IPS-18c (cell line): ENCODE data around the gene A1BG.
A peak's percentile ranks its signal among the peaks of the same experiment; 100 is the strongest.
"Not testable (repeated sequence)": the region's sequence is repeated elsewhere in the genome, so short reads cannot be mapped to it uniquely, and the experiment has no call there.

Source experiments
- H3K4me3 ChIP-seq: 2 replicates; pipeline ENCODE4 v1.7.0; 2013; ENCODE audit warnings: low read depth, mild to moderate bottlenecking, low read length, moderate library complexity; ENCODE audit not compliant: insufficient read depth
- H3K9me3 ChIP-seq: one replicate; pipeline ENCODE4 v1.6.1; 2013; ENCODE audit warnings: mild to moderate bottlenecking, low read length, moderate library complexity; ENCODE audit not compliant: control insufficient read depth, insufficient read depth

Gene A1BG

DNA sequence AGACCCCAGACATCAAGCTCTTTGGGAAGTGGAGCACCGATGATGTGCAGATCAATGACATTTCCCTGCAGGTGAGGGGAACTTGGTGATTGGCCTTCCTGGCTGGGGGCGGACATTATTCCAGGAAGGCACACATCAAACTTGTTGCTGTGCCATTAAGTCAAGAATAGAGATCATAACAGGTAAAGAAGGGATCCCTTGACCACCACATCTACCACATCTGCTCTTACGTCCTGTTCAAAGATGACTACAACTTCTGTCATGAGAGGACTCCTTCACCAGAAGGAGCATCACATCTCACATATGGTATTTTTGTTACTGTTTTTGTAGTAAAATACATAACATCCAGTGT, 34.9 kb upstream of the A1BG start:
- H3K4me3 ChIP-seq = peak overlapping the region; percentile 52
- H3K9me3 ChIP-seq = no peaks in the 10 kb centered on the region

DNA sequence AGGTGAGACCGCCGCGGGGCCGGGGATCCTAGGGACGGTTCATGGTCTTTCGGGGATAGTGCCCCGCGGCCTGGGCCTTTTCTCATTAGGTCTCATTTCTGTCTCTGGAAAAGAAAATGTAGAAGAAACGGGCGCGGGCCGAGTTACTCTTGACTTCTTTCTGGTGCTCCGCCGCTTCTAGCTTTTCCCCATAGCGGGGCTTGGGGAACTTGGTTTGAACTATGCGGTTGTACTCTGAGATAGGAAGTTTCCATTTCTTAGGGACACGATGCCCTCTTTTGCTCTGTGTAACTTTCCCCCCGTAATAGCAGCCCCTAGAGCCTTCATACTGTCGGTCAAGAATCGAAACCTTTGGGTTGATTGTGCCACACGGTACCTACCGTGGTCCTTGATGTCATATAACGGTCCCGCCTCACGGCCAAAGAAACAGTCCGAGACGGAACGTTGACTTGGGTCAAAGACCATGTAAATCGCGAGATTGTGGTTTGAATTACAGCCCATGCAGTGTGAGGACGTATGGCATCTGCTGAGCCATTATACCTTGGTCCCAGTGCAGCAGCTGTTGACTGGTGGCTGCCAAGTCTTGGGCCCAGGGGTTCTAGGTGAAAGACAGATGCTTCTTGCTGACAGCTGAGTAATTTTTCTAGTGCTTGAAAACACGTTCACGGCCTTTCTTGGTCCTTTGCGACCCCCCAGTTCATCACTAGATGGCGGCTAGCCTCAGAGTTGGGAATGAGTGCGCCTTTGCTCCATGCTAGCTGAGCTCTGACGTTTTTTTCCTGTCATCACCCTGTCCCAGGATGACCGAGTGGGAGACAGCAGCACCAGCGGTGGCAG, 34.3 kb upstream of the A1BG start:
- Histone ChIP-seq H3K9me3 (no peaks in the 10 kb centered on the region), H3K4me3 (peak overlapping the region; percentile 52)

DNA sequence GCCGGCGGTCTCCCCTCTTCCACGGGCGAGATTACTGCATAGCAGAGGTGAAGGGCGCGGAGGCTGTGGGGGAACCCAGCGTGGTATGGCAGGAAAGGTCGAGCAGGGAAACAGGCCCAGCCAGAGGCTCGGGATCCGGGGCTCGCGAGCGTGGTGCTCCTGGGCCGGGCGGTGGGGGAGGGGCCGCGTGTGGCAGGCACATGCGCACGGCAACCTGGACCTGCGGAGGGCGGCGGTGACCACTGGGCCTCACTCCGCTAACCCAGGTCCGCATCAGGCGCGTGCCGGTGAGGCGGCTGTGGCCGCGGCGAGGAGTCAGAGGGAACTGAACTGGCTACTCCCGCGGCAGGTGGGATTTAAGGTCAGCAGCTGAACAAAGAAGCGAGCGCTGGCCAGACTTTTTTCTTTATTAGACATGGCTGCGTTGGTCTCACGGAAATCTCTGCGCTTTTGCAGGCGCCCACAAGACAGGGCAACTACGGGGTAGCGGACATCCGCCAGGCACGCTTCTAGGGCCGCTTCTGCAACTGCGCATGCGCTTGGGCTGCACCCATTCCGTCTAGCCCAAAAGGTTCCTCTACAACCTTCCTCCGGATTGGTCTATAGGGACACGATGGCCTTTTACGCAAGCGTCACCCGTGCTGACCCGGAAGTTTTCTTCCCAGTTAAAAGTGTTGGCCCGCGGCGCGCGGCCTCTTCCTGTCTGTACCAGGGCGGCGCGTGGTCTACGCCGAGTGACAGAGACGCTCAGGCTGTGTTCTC, 33.5 kb upstream of the A1BG start, which contains the start of gene RPS5:
RPS5 (plus strand) TSS at position 694 of the 762 bp plus-strand sequence. CDS start 869 bp downstream, outside the sequence.
- Histone ChIP-seq H3K4me3 (peak within 1 kb of the TSS; percentile 85), H3K9me3 (no peaks in the 10 kb centered on the region)

DNA sequence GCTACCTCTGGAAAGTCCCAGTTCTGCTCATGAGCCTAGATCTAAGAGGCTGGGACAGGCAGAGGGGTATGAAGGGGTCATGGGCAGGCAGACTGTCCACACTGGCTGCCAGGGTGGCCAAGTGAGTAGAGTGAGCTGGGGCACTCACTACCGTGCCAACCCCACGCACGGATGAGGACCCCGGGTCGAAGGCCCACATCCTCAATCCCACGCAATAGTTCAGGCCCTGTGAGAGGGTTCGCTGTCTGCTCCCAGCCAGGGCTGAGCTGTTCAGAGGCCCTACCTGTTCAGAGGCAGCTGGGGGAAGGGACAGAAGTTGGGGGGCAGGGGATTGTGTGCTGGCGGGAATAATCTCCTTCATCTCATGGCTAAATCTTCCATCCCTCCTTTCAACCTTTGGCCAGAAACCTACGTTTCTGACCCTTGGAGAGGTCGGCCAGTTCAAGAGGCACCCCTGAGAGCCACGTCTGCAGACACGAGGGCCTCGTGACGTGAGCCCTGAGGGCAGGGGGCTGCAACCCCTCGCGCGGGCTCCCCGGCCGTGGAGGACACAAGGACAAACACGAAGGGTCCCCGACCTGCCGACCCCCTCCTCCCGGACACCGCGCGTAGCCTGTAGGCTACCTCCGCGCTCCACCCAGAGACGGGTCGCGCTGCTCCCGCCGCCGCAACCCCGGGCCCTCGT, 32.7 kb upstream of the A1BG start:
- Histone ChIP-seq H3K9me3 (no peaks in the 10 kb centered on the region), H3K4me3 (peak overlapping the region; percentile 85)

DNA sequence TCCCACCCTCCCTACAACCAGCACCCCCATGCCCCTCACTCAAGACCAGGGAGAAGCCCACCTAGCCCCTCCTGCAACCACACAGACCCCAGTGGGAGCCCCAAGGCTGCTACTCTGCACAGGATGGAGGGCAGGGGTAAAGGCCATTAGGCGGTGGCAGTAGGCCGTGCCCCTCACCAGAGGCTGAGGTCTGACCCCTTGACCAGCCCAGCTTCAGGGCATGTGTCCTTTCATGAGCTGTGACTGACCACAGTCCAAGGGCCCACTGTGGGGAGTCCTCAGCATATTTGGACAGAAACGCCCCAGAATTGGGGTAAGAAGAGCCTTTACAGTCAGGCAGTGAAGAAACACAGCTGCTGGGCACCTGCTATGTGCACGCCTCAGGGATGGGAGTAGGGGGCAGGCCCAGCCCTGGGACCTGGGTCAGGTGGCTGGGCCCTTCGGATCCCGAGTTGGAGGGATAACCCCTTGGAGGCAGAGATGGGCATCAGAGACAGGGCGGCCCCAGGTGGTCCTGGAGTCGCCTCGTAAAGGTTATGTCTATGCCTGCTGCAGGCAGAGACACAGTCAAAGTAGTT, 32.1 kb upstream of the A1BG start:
- Histone ChIP-seq H3K4me3 (peak overlapping the region; percentile 85), H3K9me3 (no peaks in the 10 kb centered on the region)

DNA sequence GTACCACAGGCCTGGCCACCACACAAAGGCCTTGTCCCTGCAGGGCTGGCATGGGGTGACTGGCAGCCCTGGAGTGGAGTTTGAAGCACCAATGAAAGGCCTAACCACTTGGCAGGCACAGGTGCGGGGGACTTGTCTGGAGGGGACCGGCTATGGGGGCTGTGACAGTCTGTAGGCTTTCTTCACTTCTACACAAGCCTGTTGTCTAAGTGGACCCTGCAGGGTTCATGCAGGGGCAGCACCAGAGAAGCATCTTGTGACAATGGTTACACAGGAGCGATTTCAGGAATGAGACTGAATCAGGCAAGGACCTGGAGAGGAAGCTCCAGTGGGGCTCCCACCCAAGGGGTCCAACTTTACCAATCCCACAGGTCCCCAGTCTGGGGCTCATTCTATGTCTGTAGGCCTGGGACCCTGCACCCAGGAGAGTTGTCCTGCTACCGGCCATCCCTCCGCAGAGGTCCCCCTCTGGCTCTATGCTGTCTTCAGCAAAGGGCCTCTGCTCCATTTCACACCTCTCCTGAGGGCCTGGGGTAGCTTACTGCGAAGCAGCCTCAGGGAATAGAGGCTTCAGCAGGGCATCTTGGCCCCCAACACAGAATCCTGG, 29.8 kb upstream of the A1BG start:
- no peaks in the 10 kb centered on the region for H3K9me3 ChIP-seq
- no peak overlapping the region for H3K4me3 ChIP-seq

DNA sequence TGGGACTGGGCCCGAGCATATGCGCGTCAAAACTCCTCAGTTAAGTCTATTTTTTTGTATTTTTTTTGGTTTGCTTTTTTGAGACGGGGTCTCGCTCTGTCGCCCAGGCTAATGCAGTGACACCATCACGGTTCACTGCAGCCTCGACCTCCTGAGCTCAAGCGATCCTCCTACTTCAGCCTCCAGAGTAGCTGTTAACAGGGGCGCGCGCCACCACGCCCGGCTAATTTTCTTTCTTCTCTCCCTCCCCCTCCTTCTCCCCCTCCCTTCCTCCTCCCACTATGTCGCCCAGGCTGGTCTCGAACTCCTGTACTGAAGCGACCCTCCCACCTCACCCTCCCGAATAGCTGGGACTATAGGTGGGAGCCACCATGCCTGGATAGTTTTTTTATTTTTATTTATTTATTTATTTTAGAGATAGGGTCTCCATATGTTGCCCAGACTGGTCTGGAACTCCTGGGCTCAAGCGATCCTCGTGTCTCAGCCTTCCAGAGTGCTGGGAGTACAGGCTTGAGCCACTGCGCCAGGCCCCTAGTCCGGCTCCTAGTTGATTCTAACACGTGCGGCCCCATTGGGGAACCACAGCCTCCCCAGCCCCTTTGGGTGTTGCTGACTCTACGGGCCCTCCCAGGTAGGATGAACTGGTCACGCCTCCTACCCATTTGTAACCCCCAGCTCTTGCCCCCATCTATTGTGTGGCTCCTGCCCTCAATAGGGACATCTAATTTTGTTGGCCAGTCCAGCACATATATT, 28.3 kb upstream of the A1BG start:
- H3K9me3 ChIP-seq = no peaks in the 10 kb centered on the region
- peak overlapping the region; percentile 49 for H3K4me3 ChIP-seq

DNA sequence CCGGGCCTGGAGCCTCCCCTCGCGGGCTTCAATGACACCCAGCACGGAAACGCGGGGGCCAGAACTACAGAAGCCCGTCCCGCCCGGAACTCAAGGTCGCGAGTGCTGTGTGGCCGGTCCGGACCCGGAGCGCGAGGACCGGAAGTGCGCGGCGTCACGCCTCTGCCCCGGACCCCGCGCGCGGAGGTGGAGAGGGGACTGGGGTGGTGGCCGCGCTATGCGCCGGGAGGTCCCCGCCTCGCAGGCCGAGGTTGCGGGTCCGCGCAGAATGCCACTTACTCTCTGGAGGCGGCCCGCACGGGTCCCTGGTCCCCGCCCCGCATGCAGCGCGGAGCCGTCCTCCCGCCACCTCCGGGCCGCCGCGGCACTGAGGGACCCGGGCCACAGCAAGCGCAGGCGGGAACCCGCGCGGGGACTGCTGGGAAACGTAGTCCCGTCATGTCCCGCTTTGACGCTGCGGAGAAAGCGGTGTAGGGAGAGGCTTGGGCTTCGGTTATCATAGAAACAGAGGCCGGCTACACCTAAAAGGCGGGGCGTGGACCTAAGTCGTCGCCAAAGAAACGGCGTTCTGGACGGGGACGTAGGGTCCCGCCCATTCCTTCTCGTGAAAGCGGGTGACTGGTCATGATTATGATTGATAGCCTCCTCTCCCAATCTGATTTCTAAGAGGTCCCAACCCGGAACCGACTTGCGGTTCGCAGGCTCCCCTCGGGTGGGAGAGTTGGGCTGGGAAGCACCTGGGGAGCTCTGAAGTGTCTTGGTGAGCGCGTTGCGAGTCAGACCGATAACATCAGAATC, 27.6 kb upstream of the A1BG start, which contains the start of gene ZNF837:
ZNF837 (minus strand) TSS at position 369 of the 798 bp plus-strand sequence. CDS start 11,698 bp downstream, outside the sequence.
- Histone ChIP-seq H3K9me3 (no peaks in the 10 kb centered on the region), H3K4me3 (peak within 1 kb of the TSS; percentile 97)

DNA sequence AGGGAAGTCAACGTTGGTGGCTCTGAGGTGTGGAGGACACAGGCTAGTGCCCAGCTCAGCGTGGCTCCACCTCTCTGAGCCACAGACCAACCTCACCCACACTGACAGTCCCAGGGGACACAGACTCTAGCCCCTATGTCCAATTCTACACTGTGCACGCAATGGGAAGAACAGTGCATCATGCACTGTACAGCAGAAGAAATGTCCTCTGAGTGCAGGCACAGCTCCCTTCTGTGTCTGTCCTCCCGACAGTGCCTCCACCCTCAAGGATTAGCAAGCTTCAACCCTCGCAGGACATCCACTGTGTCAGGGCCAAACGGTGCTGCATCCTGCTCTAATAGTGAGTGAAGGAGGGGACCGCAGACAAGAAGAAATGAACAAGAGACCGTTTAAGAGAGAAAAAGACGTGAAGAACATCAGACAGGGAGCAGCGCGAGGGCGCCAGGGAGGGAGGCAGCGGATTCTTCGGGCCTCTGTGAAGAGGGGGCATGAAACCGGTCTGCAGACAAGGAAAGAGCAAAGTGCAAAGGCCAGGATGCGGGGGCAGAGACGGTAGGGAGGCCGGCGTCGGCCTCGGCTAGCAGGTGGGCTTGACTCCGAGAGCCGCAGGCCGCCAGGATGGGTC, 26.9 kb upstream of the A1BG start:
- peak overlapping the region; percentile 97 for H3K4me3 ChIP-seq
- no peaks in the 10 kb centered on the region for H3K9me3 ChIP-seq

DNA sequence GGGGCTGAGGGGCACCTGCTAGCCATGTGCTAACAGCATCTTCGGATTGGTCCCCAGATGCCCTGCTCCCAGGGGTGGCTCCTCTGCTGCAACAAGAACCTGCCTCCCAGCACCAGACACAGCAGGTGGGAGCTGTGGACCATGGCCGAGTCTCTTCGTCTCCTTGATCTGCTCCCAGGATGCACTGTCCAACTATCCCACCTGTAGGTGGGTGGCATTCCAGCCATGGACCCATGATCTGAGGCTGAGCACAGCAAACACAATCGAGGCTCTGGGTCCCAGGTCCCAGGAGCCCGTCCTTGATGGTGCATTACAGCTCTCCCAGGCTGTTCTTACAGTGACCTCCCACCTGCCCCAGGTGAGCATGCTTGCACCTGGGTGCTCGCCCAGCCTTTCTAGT, 26.0 kb upstream of the A1BG start:
- no peak overlapping the region for H3K4me3 ChIP-seq
- H3K9me3 ChIP-seq = no peaks in the 10 kb centered on the region

DNA sequence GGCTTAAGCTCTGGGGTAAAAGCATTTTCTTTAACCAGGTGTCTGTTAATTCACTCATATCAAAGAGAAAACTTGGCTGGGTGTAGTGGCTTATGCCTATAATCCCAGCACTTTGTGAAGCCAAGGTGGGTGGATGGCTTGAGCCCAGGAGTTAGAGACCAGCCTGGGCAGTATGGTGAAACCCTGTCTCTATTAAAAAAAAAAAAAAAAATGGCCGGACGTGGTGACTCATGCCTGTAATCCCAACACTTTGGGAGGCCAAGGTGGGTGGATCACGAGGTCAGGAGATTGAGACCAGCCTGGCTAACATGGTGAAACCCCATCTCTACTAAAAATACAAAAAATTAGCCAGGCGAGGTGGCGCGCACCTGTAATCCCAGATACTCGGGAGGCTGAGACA, 23.4 kb upstream of the A1BG start:
- not testable (repeated sequence) for H3K9me3 ChIP-seq, H3K4me3 ChIP-seq

DNA sequence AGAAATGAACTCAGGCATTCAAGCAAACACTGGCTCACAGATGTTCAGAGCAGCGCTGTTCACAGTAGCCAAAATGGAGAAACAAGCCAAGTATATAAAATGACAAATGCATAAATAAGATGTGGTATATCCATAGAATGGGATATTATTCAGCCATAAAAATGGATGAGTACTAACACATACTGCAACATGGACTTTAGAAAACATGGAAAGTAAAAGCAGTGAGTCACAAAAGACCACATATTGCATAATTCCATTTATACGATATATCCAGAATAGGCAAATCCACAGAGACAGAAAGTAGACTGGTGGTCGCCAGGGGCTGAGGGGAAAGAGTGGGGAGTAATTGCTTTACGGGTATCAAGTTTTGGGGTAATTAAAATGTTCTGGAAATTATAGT, 20.9 kb upstream of the A1BG start:
- H3K9me3 ChIP-seq = no peaks in the 10 kb centered on the region
- no peak overlapping the region for H3K4me3 ChIP-seq

DNA sequence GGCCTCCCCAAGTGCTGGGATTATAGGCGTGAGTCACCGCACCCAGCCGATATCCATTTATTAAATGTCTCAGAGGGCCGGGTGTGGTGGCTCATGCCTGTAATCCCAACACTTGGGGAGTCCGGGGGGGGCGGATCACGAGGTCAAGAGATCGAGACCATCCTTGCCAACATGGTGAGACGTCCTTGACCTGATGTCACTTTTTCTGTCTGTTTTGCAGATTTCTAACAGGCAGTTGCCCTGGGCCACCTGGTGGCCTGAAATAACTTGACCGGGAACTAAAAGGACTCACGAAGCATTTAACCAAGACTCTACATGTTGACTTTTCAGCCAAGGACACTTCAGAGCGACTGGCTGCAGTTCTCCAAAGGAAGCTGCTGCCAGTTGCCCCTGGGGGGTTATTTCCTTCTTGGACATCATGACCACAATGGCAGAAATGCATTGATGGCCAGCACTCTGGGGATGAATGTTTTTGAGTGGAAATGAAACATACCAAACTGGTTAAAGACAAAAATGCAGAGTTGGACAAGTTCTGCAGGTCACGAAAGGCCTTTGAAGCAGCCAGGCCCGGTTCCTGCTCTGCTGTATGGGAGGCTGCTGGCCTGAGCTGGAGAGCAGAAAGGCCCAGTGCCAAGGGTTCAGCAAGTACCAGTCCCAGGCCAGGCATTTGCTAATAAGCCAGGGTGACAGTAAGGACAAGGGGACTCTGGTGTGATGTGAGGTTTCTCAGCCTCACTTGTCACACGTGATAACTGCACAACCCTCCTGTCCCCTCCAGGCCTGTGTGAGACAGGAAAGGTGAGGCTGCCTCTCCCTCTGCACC, 19.2 kb upstream of the A1BG start:
- H3K9me3 ChIP-seq = no peaks in the 10 kb centered on the region

DNA sequence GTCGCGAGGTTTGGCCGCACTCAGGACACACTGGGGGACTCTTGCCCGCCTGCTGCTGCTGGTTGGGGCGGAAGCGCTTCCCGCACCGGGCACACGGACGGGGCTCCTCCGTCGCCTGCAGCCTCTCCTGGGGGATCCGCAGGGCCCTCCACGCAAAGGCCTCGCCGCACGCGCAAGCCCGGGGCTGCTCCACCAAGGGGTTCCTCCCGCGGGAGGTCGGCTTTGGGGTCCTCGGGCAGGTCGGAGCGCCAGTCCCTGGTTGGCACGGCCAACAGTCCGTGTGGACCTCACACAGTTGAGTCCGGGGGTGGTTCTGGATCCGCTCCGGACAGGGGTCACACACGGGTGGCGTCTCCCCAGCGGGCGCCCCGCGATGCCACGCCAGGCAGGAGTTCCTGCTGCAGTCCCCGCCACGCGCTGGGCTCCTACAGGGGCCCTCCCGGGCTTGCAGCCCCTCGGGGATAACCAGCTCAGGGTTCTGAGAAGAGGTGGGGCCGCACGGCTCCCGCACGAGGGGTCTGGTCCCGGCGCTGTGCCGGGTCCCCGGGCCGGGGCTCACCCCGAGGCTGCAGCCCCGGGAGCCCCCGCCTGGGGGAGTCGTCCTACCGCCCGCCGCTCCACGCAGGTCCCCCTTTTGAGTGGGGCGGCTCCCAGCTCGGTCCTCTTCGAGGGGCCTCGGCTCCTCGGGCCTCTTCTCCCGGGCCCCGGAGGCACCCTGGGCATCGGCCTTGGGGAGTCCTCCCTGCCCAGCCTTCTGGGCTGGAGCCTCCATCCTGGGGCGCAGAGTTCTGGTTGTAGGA, 15.5 kb upstream of the A1BG start:
- Histone ChIP-seq H3K4me3 (no peak overlapping the region), H3K9me3 (no peaks in the 10 kb centered on the region)

More for the DNA sequence above, 19.2 kb upstream of the A1BG start:
- no peak overlapping the region for H3K4me3 ChIP-seq
